OCI-LY7 (cell line): ENCODE measurements around the gene IP6K3. TPM values are rescaled to one million over a fixed set of nuclear protein-coding genes. Genes with fewer than 3 reads are reported as not detected.

Experiments
- BruUV-seq: library from RNA; stranded (reverse); fragments of 400-500 nt; replicated peaks from 2 replicates; lab custom pipeline; 2021; lab: Mats Ljungman, UMichigan
- CTCF ChIA-PET: fragments of 300-600 bp; sonication (Branson Sonifier 250); formaldehyde crosslinking; loops from one replicate; lab custom pipeline; 2022; ENCODE audit warnings: antibody characterized with exemption; ENCODE audit not compliant: unreplicated experiment; lab: Charles Lee
- POLR2A ChIA-PET: fragments of 300-600 bp; sonication (Branson Sonifier 250); formaldehyde crosslinking; loops from one replicate; lab custom pipeline; 2022; ENCODE audit warnings: antibody characterized with exemption; lab: Charles Lee
- DNase-seq: peaks from one replicate; pipeline ENCODE4 v3.0.0-alpha.2; 2015; ENCODE audit warnings: low spot score
- H2AFZ ChIP-seq: fragments of 200-600 bp; sonication (generic), shearing (Covaris generic); 2 replicates; pipeline ENCODE4 v1.6.1; 2014; ENCODE audit warnings: mild to moderate bottlenecking, antibody characterized with exemption, low read length, moderate library complexity
- H3K27ac ChIP-seq: fragments of 200-600 bp; sonication (generic); 2 replicates; pipeline ENCODE4 v1.5.1; 2014; ENCODE audit warnings: mixed run types, low read depth, mild to moderate bottlenecking, moderate library complexity, low read length, inconsistent platforms; ENCODE audit not compliant: poor library complexity, severe bottlenecking
- H3K36me3 ChIP-seq: fragments of 200-600 bp; sonication (generic); 2 replicates; pipeline ENCODE4 v1.6.1; 2014; ENCODE audit warnings: mild to moderate bottlenecking, antibody characterized with exemption, low read length, moderate library complexity, mixed read lengths; ENCODE audit not compliant: insufficient read depth
- H3K4me1 ChIP-seq: fragments of 200-600 bp; sonication (generic); 2 replicates; pipeline ENCODE4 v1.5.1; 2014; ENCODE audit warnings: mild to moderate bottlenecking, low read length; ENCODE audit not compliant: insufficient read depth, poor library complexity, severe bottlenecking
- H3K4me2 ChIP-seq: fragments of 200-600 bp; sonication (generic); 2 replicates; pipeline ENCODE4 v1.6.1; 2014; ENCODE audit warnings: mild to moderate bottlenecking, low read length
- H3K4me3 ChIP-seq: fragments of 200-600 bp; sonication (generic); 2 replicates; pipeline ENCODE4 v1.5.1; 2014; ENCODE audit warnings: mild to moderate bottlenecking, low read depth, low read length; ENCODE audit not compliant: poor library complexity, severe bottlenecking
- H3K79me2 ChIP-seq: fragments of 200-600 bp; sonication (generic); 2 replicates; pipeline ENCODE4 v1.6.1; 2016; ENCODE audit warnings: low read depth, mild to moderate bottlenecking, low read length, moderate library complexity, mixed read lengths; ENCODE audit not compliant: insufficient read depth
- H3K9me2 ChIP-seq: fragments of 200-600 bp; sonication (generic); 2 replicates; pipeline ENCODE4 v1.6.1; 2016; ENCODE audit warnings: mild to moderate bottlenecking, low read length, mixed read lengths; ENCODE audit not compliant: insufficient read depth
- H3K9me3 ChIP-seq: fragments of 200-600 bp; sonication (generic); 2 replicates; pipeline ENCODE4 v1.6.1; 2014; ENCODE audit warnings: mild to moderate bottlenecking, mixed run types, low read length, mixed read lengths
- H4K20me1 ChIP-seq: fragments of 200-600 bp; sonication (generic); 2 replicates; pipeline ENCODE4 v1.6.1; 2014; ENCODE audit warnings: mild to moderate bottlenecking, antibody characterized with exemption, low read length, moderate library complexity, mixed read lengths; ENCODE audit not compliant: insufficient read depth
- EZH2phosphoT487 ChIP-seq: fragments of 200-600 bp; sonication (generic); IDR thresholded peaks from 2 replicates; pipeline ENCODE4 v1.6.1; 2018; ENCODE audit warnings: low read depth, borderline replicate concordance, mild to moderate bottlenecking, mixed run types, antibody characterized with exemption, low read length, moderate library complexity, mixed read lengths
- intact Hi-C: fragments of 100-400 bp; cut with micrococcal nuclease; formaldehyde crosslinking; loops from one replicate; pipeline ENCODE4 v1.10.0; 2022; ENCODE audit not compliant: unreplicated experiment
- total RNA-seq, 2 experiments: library from RNA; depleted of rRNA in 1 of 2; stranded (reverse); fragments of >200 nt in 1 of 2; shearing (Covaris generic) in 1 of 2; gene quantifications; 2 replicates each; pipeline ENCODE4 v1.2.3, GENCODE V29; 2014 to 2022
- TF ChIP-seq, protein P1 (sequence below): fragments of 200-600 bp; sonication (generic); conservative IDR thresholded peaks from 2 replicates; pipeline ENCODE4 v1.5.1; 2014; ENCODE audit warnings: mild to moderate bottlenecking, antibody characterized with exemption, low read length, moderate library complexity, mixed read lengths

The IP6K3 gene
- total RNA-seq, 2 experiments from 2014 or later, result not detected

DNA sequence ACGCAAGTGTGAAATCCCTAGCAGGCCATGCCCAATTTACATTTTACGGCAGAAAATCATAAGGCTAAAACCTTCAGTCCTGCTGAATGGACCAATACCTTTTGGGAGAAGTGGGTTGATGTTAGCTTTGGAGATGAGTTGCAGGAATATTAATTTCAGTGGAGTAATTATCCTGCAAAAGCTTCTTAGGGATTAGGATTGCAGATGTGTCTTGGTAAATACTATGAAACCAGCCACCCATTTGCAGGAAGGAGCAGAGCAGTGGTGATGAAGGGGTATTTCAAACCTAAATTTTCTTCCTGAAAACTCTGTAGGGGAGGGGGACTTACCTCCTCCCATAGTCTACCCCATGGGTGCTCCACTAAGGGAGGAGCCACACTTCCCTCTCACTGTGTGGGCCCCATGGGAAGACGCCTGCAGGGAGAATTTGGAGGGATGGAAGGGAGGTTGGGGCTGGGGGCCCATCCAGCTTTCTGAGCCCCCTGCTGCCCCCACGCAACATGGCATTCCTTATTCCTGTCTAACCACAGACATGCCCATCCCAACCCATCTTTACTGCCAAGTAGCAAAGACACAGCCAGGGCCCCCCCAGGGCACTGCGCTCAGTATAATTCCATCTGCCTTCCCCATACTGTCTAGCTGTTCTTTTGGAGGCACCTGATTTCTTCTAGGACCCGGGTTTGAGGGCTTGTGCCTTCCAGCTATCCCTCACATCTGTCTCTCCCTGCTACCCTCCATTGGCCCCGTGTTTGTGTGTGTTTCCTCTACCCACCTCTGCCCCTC lies 20.6 kb downstream of the IP6K3 start:
- H3K4me1 ChIP-seq, result peaks cover 2% of the 10 kb centered on the region
- TF ChIP-seq, protein P1, sequence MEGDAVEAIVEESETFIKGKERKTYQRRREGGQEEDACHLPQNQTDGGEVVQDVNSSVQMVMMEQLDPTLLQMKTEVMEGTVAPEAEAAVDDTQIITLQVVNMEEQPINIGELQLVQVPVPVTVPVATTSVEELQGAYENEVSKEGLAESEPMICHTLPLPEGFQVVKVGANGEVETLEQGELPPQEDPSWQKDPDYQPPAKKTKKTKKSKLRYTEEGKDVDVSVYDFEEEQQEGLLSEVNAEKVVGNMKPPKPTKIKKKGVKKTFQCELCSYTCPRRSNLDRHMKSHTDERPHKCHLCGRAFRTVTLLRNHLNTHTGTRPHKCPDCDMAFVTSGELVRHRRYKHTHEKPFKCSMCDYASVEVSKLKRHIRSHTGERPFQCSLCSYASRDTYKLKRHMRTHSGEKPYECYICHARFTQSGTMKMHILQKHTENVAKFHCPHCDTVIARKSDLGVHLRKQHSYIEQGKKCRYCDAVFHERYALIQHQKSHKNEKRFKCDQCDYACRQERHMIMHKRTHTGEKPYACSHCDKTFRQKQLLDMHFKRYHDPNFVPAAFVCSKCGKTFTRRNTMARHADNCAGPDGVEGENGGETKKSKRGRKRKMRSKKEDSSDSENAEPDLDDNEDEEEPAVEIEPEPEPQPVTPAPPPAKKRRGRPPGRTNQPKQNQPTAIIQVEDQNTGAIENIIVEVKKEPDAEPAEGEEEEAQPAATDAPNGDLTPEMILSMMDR, result no peak
- TF ChIP-seq EZH2phosphoT487, result no peak
- no peaks in the 10 kb centered on the region for H3K79me2 ChIP-seq
- intact Hi-C loops, result no loop called here
- no peak overlapping the region for H3K4me2 ChIP-seq
- no peak overlapping the region for H2AFZ ChIP-seq
- no peaks in the 10 kb centered on the region for H3K9me2 ChIP-seq
- H4K20me1 ChIP-seq, result no peaks in the 10 kb centered on the region
- ChIA-PET POLR2A (interaction anchor here (0.6 to 0.9 kb wide), 2 partner anchors 144 to 212 kb away, joined by 3 read pairs; no protein-coding TSS in a partner anchor), CTCF (no interaction called here)
- no peaks in the 10 kb centered on the region for H3K36me3 ChIP-seq
- no peak overlapping the region for H3K4me3 ChIP-seq
- H3K27ac ChIP-seq, result no peak overlapping the region
- H3K9me3 ChIP-seq, result no peaks in the 10 kb centered on the region
- no TSS peak for BruUV-seq
- no peak for DNase-seq

DNA sequence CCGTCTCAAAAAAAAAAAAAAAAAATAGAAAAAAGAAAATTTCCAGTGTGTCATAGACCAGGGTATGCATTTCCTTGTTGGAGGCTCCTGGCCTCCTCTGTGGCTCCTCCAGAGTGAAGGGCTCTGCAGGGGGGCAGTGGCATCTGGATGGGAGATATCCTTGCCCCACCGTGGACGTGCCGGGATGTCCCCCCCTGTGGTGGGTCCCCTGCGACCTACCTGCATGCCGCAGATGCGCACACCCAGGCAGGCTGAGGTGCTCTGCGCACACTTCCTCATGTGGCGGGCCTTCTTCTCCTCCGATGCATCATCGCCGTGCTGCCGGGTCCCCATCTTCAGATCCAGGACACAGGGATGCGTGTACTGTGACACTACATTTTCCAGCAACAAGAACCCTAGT lies 21.5 kb downstream of the IP6K3 start:
- H3K36me3 ChIP-seq, result no peaks in the 10 kb centered on the region
- H3K27ac ChIP-seq, result no peak overlapping the region
- H3K4me1 ChIP-seq, result peaks cover 5% of the 10 kb centered on the region
- BruUV-seq, result no TSS peak
- no peak overlapping the region for H3K4me2 ChIP-seq
- DNase-seq, result no peak
- intact Hi-C loops, result no loop called here
- H3K9me3 ChIP-seq, result no peaks in the 10 kb centered on the region
- ChIA-PET CTCF (no interaction called here), POLR2A (interaction anchor here (0.9 kb wide), 1 partner anchor 213 kb away, joined by 3 read pairs; no protein-coding TSS in a partner anchor)
- H3K4me3 ChIP-seq, result no peak overlapping the region
- no peaks in the 10 kb centered on the region for H4K20me1 ChIP-seq
- no peak overlapping the region for H2AFZ ChIP-seq
- H3K9me2 ChIP-seq, result no peaks in the 10 kb centered on the region
- no peaks in the 10 kb centered on the region for H3K79me2 ChIP-seq
- TF ChIP-seq, protein P1, result no peak
- no peak for TF ChIP-seq EZH2phosphoT487
